ENCODE results near the gene ZNF511.
"Not testable (repeated sequence)": the region's sequence is repeated elsewhere in the genome, so short reads cannot be mapped to it uniquely, and the experiment has no call there.

ZNF511 gene

GRCh38 chr10:133314911-133315310, 6.2 kb downstream of the ZNF511 start:
- DNase-seq (ENCODE audit: low spot score) = no peak

- no peak for DNase-seq (ENCODE audit: low spot score)
These were observed 7.1 kb downstream of the ZNF511 start for GRCh38 chr10:133315847-133316246.

GRCh38 chr10:133316266-133316665, 7.6 kb downstream of the ZNF511 start:
- no peak for DNase-seq (ENCODE audit: low spot score)

- DNase-seq (ENCODE audit: low spot score) = no peak
These were observed 8.0 kb downstream of the ZNF511 start for GRCh38 chr10:133316732-133317131.

- DNase-seq (ENCODE audit: low spot score) = peak; percentile 83
These were observed 9.9 kb downstream of the ZNF511 start for GRCh38 chr10:133318494-133319127.

- not testable (repeated sequence) for DNase-seq (ENCODE audit: low spot score)
These were observed 12.2 kb downstream of the ZNF511 start for GRCh38 chr10:133320852-133321422.

GRCh38 chr10:133322064-133322709, 13.5 kb downstream of the ZNF511 start:
- not testable (repeated sequence) for DNase-seq (ENCODE audit: low spot score)

GRCh38 chr10:133324198-133324792, 15.6 kb downstream of the ZNF511 start:
- peak; percentile 42 for DNase-seq (ENCODE audit: low spot score)

- no peak for DNase-seq (ENCODE audit: low spot score)
These were observed 16.1 kb downstream of the ZNF511 start for GRCh38 chr10:133324857-133325260.

- DNase-seq (ENCODE audit: low spot score) = no peak
These were observed 16.9 kb downstream of the ZNF511 start for GRCh38 chr10:133325440-133326222.

- DNase-seq (ENCODE audit: low spot score) = no peak
These were observed 17.5 kb downstream of the ZNF511 start for GRCh38 chr10:133326223-133326551.

- DNase-seq (ENCODE audit: low spot score) = no peak
These were observed 18.3 kb downstream of the ZNF511 start for GRCh38 chr10:133326745-133327650.

- DNase-seq (ENCODE audit: low spot score) = no peak
These were observed 19.1 kb downstream of the ZNF511 start for GRCh38 chr10:133327651-133328357.

- DNase-seq (ENCODE audit: low spot score) = no peak
These were observed 19.9 kb downstream of the ZNF511 start for GRCh38 chr10:133328358-133329343.

GRCh38 chr10:133329491-133330202, 20.9 kb downstream of the ZNF511 start:
- DNase-seq (ENCODE audit: low spot score) = peak; percentile 91

GRCh38 chr10:133332936-133333699, 24.4 kb downstream of the ZNF511 start:
- DNase-seq (ENCODE audit: low spot score) = no peak

GRCh38 chr10:133334503-133335245, 26.0 kb downstream of the ZNF511 start:
- DNase-seq (ENCODE audit: low spot score) = peak; percentile 43

Measured in GM03348 (cell line).